GM12878 (cell line): Measurements from ENCODE around the gene ZFR. TPM values are rescaled to one million over a fixed set of nuclear protein-coding genes. Genes with fewer than 3 reads are reported as not detected.

ENCODE experiments used
- ATAC-seq: fragments of 200-7000 bp; cut with Tn5 transposase; 3 replicates; pipeline ENCODE4 v1.9.1; 2020; ENCODE audit warnings: mild to moderate bottlenecking, moderate library complexity
- BruUV-seq: library from RNA; stranded (reverse); fragments of 400-500 nt; replicated peaks from 2 replicates; lab custom pipeline; 2021; lab: Mats Ljungman, UMichigan
- CTCF ChIA-PET: fragments of 300-600 bp; sonication (Branson Sonifier 250); formaldehyde crosslinking; extraction: SDS; loops from one replicate; lab custom pipeline; 2021; ENCODE audit warnings: inconsistent platforms; lab: Yijun Ruan, JAX
- POLR2A ChIA-PET: fragments of 350-600 bp; formaldehyde crosslinking; extraction: SDS; loops from one replicate; lab custom pipeline; 2021; ENCODE audit warnings: inconsistent platforms; lab: Charles Lee
- RAD21 ChIA-PET: fragments of 300-600 bp; sonication (Branson Sonifier 250); formaldehyde crosslinking; loops from one replicate; lab custom pipeline; 2023; ENCODE audit warnings: antibody characterized with exemption; ENCODE audit not compliant: unreplicated experiment; lab: Charles Lee
- SMC1A ChIA-PET: fragments of 300-600 bp; sonication (Branson Sonifier 250); formaldehyde crosslinking; loops from one replicate; lab custom pipeline; 2023; ENCODE audit not compliant: unreplicated experiment, uncharacterized antibody; lab: Charles Lee
- DNase-seq: peaks from one replicate; pipeline ENCODE4 v3.0.0-alpha.2; 2011; ENCODE audit warnings: low read depth, low spot score
- FAIRE-seq: peaks from 3 replicates; lab custom pipeline; 2011; peaks lifted over from hg19 to GRCh38; lab: Jason Lieb, UNC
- H2AFZ ChIP-seq: 2 replicates; pipeline ENCODE4 v1.6.0; 2011; ENCODE audit warnings: low read depth, low read length, control low read depth; ENCODE audit not compliant: control insufficient read depth
- H3K27ac ChIP-seq: 2 replicates; pipeline ENCODE4 v1.5.1; 2011; ENCODE audit warnings: control low read depth; ENCODE audit not compliant: control insufficient read depth, insufficient read depth
- H3K27me3 ChIP-seq, 2 experiments: replicated peaks in 1 of 2; 2 replicates each; pipeline versions ENCODE4 v1.6.0 to v1.6.1; 2011; ENCODE audit warnings: low read length in 1 of 2; ENCODE audit not compliant: control insufficient read depth in 2 of 2, insufficient read depth in 2 of 2
- H3K36me3 ChIP-seq, 2 experiments: 2 replicates each; pipeline ENCODE4 v1.5.1; 2011; ENCODE audit warnings: low read length in 1 of 2; ENCODE audit not compliant: control insufficient read depth in 2 of 2, insufficient read depth in 2 of 2
- H3K4me1 ChIP-seq: 2 replicates; pipeline ENCODE4 v1.6.1; 2011; ENCODE audit warnings: mild to moderate bottlenecking, low read length, moderate library complexity, mixed read lengths; ENCODE audit not compliant: control insufficient read depth, insufficient read depth
- H3K4me2 ChIP-seq: 2 replicates; pipeline ENCODE4 v1.6.0; 2011; ENCODE audit warnings: control low read depth; ENCODE audit not compliant: control insufficient read depth, insufficient read depth
- H3K4me3 ChIP-seq: fragments of 200-600 bp; sonication (generic); 2 replicates; pipeline ENCODE4 v1.5.1; 2016
- H3K79me2 ChIP-seq: 2 replicates; pipeline ENCODE4 v1.6.0; 2011; ENCODE audit warnings: low read length; ENCODE audit not compliant: control insufficient read depth, insufficient read depth
- H3K9ac ChIP-seq: 2 replicates; pipeline ENCODE4 v1.8.0; 2011; ENCODE audit warnings: low read length, control low read depth, mixed read lengths; ENCODE audit not compliant: control insufficient read depth, insufficient read depth
- H3K9me3 ChIP-seq: replicated peaks from 3 replicates; pipeline ENCODE4 v1.5.1; 2011; ENCODE audit warnings: mild to moderate bottlenecking, low read length; ENCODE audit not compliant: control insufficient read depth, insufficient read depth
- H4K20me1 ChIP-seq: 2 replicates; pipeline ENCODE4 v1.6.0; 2011; ENCODE audit not compliant: control insufficient read depth, insufficient read depth
- ATF2 ChIP-seq: IDR thresholded peaks from 2 replicates; pipeline ENCODE4 v1.6.1; 2012; ENCODE audit warnings: low read length, inconsistent platforms
- ETV6 ChIP-seq, 2 experiments: fragments of 450-650 bp in 1 of 2; IDR thresholded peaks in 1 of 2; conservative IDR thresholded peaks in 1 of 2; 2 replicates each; pipeline ENCODE4 v1.6.1; 2014; ENCODE audit warnings: antibody characterized with exemption in 1 of 2, borderline replicate concordance in 1 of 2, low read depth in 1 of 2, mild to moderate bottlenecking in 1 of 2, moderate library complexity in 1 of 2
- KAT2A ChIP-seq: conservative IDR thresholded peaks from 2 replicates; pipeline ENCODE4 v1.6.1; 2011; ENCODE audit warnings: low read depth, low read length; ENCODE audit not compliant: control insufficient read depth
- NBN ChIP-seq: fragments of 450-650 bp; IDR thresholded peaks from 2 replicates; pipeline ENCODE4 v1.6.1; 2016
- NR2C1 ChIP-seq: fragments of 450-650 bp; IDR thresholded peaks from 2 replicates; pipeline ENCODE4 v1.6.1; 2017; ENCODE audit warnings: antibody characterized with exemption, mild to moderate bottlenecking, moderate library complexity
- PKNOX1 ChIP-seq: fragments of 450-650 bp; IDR thresholded peaks from 2 replicates; pipeline ENCODE4 v1.6.1; 2016; ENCODE audit warnings: mild to moderate bottlenecking
- WRNIP1 ChIP-seq: IDR thresholded peaks from 2 replicates; pipeline ENCODE4 v1.6.1; 2011; ENCODE audit warnings: low read depth, low read length, improper control_type of control experiment, borderline replicate concordance
- YY1 ChIP-seq: IDR thresholded peaks from 2 replicates; pipeline ENCODE4 v1.6.1; 2011; ENCODE audit warnings: low read depth, mild to moderate bottlenecking, low read length
- ZBED1 ChIP-seq: IDR thresholded peaks from 2 replicates; pipeline ENCODE4 v1.6.1; 2016; ENCODE audit warnings: borderline replicate concordance
- ZBTB33 ChIP-seq: fragments of 450-650 bp; IDR thresholded peaks from 2 replicates; pipeline ENCODE4 v1.6.1; 2017; ENCODE audit warnings: mild to moderate bottlenecking
- ZSCAN29 ChIP-seq: fragments of 450-650 bp; IDR thresholded peaks from 2 replicates; pipeline ENCODE4 v1.6.1; 2017; ENCODE audit warnings: mild to moderate bottlenecking, moderate library complexity
- WGBS: methylation state at CpG from one replicate; pipeline ENCODE4 v1.1.6; 2016; ENCODE audit warnings: low lambda C conversion rate; ENCODE audit not compliant: insufficient replicate concordance, insufficient coverage; ENCODE audit errors: missing lambda C conversion rate; 5-methylcytosine and 5-hydroxymethylcytosine counted together
- in situ Hi-C: fragments of 300-500 bp; cut with MboI; formaldehyde crosslinking; loops from 9 replicates; pipeline ENCODE4 v1.14.3; 2018; ENCODE audit warnings: mixed read lengths
- intact Hi-C: fragments of 100-400 bp; cut with micrococcal nuclease; formaldehyde crosslinking; loops from one replicate; pipeline ENCODE4 v1.14.2; 2022; ENCODE audit not compliant: unreplicated experiment
- polyA plus RNA-seq, 11 experiments: library from polyadenylated mRNA; depleted of rRNA in 4 of 11; unstranded in 6 of 11; stranded (reverse) in 5 of 11; fragments of >200 nt; fragmentation: Nextera tagmentation in 4 of 11; fragmentation: Illumina TruSeq in 1 of 11; extraction: Ambion mirVana in 4 of 11; extraction: Trizol in 1 of 11; gene quantifications; 1 replicate in 1 of 11; 2 replicates in 10 of 11; pipeline versions ENCODE4 v1.2.1 to v1.2.3, GENCODE V29; 2011 to 2016; ENCODE audit warnings: inconsistent platforms in 2 of 11, missing spikeins in 2 of 11, low read depth in 1 of 11
- total RNA-seq, 4 experiments: library from RNA; depleted of rRNA in 3 of 4; stranded (reverse); fragments of >200 nt in 3 of 4; fragmentation: Illumina TruSeq in 1 of 4; extraction: Trizol in 1 of 4; gene quantifications; 2 replicates each; pipeline versions ENCODE4 v1.2.1 to v1.2.3, GENCODE V29; 2013 to 2021
- TF ChIP-seq, protein P1 (sequence below): IDR thresholded peaks from 2 replicates; pipeline ENCODE4 v1.6.1; 2011; ENCODE audit warnings: borderline replicate concordance, low read depth, mild to moderate bottlenecking, moderate library complexity, low read length; ENCODE audit not compliant: insufficient read depth, poor library complexity, severe bottlenecking

Gene ZFR
- total and polyA plus RNA-seq, 10 of the 15 experiments (the other 5 are each of a cell fraction or from before 2014, with no cell fraction given), result 33.7 to 90.6 (median 72.9) TPM

- TF ChIP-seq KAT2A (no peak), NR2C1 (no peak), ATF2 (no peak), PKNOX1 (no peak), WRNIP1 (no peak), ZBED1 (no peak), ZSCAN29 (no peak), YY1 (no peak), NBN (no peak), ETV6 (conservative IDR thresholded peaks at IDR 0.05 in 1 of 2, IDR thresholded peaks at IDR 0.05 in 1 of 2; ENCODE audit: borderline replicate concordance in 1 of 2, low read depth in 1 of 2) (no peak), ZBTB33 (no peak)
- TF ChIP-seq, protein P1, sequence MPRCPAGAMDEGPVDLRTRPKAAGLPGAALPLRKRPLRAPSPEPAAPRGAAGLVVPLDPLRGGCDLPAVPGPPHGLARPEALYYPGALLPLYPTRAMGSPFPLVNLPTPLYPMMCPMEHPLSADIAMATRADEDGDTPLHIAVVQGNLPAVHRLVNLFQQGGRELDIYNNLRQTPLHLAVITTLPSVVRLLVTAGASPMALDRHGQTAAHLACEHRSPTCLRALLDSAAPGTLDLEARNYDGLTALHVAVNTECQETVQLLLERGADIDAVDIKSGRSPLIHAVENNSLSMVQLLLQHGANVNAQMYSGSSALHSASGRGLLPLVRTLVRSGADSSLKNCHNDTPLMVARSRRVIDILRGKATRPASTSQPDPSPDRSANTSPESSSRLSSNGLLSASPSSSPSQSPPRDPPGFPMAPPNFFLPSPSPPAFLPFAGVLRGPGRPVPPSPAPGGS, result no peak
- ChIA-PET CTCF (no interaction called here), POLR2A (no interaction called here), RAD21 (no interaction called here), SMC1A (no interaction called here)
- Histone ChIP-seq H3K27me3 (no peaks in the 10 kb centered on the region), H3K9me3 (peaks cover 1% of the 10 kb centered on the region; the same call in 2 of the 3 replicates), H3K4me2 (no peak overlapping the region), H4K20me1 (0 out of 2 replicates have a peak, but pooled peaks cover 3% of the 10 kb centered on the region), H3K27ac (no peak overlapping the region), H3K79me2 (peaks cover 70% of the 10 kb centered on the region), H3K36me3 (peaks cover 0 to 19% of the 10 kb centered on the region in 2 experiments; a peak in 2 of 4 replicates), H3K9ac (no peak overlapping the region), H3K4me1 (no peaks in the 10 kb centered on the region), H2AFZ (no peak overlapping the region), H3K4me3 (no peak overlapping the region)
- intact Hi-C loops (no loop called here), in situ Hi-C loops (no loop called here)
- no peak for DNase-seq
- ATAC-seq, result no peak
- no TSS peak for BruUV-seq
- no peak for FAIRE-seq
- 90% methylated on average over 1 of the region's 1 CpG for WGBS
These were observed 10.3 kb downstream of the ZFR start for GRCh38 chr5:32434221-32434620.
